OCI-LY7 (cell line): ENCODE measurements around the gene CNDP2. TPM values are rescaled to one million over a fixed set of nuclear protein-coding genes. Genes with fewer than 3 reads are reported as not detected.

Source experiments
- BruUV-seq: library from RNA; stranded (reverse); fragments of 400-500 nt; replicated peaks from 2 replicates; lab custom pipeline; 2021; lab: Mats Ljungman, UMichigan
- CTCF ChIA-PET: fragments of 300-600 bp; sonication (Branson Sonifier 250); formaldehyde crosslinking; loops from one replicate; lab custom pipeline; 2022; ENCODE audit warnings: antibody characterized with exemption; ENCODE audit not compliant: unreplicated experiment; lab: Charles Lee
- POLR2A ChIA-PET: fragments of 300-600 bp; sonication (Branson Sonifier 250); formaldehyde crosslinking; loops from one replicate; lab custom pipeline; 2022; ENCODE audit warnings: antibody characterized with exemption; lab: Charles Lee
- DNase-seq: peaks from one replicate; pipeline ENCODE4 v3.0.0-alpha.2; 2015; ENCODE audit warnings: low spot score
- H2AFZ ChIP-seq: fragments of 200-600 bp; sonication (generic), shearing (Covaris generic); 2 replicates; pipeline ENCODE4 v1.6.1; 2014; ENCODE audit warnings: mild to moderate bottlenecking, antibody characterized with exemption, low read length, moderate library complexity
- H3K27ac ChIP-seq: fragments of 200-600 bp; sonication (generic); 2 replicates; pipeline ENCODE4 v1.5.1; 2014; ENCODE audit warnings: mixed run types, low read depth, mild to moderate bottlenecking, moderate library complexity, low read length, inconsistent platforms; ENCODE audit not compliant: poor library complexity, severe bottlenecking
- H3K36me3 ChIP-seq: fragments of 200-600 bp; sonication (generic); 2 replicates; pipeline ENCODE4 v1.6.1; 2014; ENCODE audit warnings: mild to moderate bottlenecking, antibody characterized with exemption, low read length, moderate library complexity, mixed read lengths; ENCODE audit not compliant: insufficient read depth
- H3K4me1 ChIP-seq: fragments of 200-600 bp; sonication (generic); 2 replicates; pipeline ENCODE4 v1.5.1; 2014; ENCODE audit warnings: mild to moderate bottlenecking, low read length; ENCODE audit not compliant: insufficient read depth, poor library complexity, severe bottlenecking
- H3K4me2 ChIP-seq: fragments of 200-600 bp; sonication (generic); 2 replicates; pipeline ENCODE4 v1.6.1; 2014; ENCODE audit warnings: mild to moderate bottlenecking, low read length
- H3K4me3 ChIP-seq: fragments of 200-600 bp; sonication (generic); 2 replicates; pipeline ENCODE4 v1.5.1; 2014; ENCODE audit warnings: mild to moderate bottlenecking, low read depth, low read length; ENCODE audit not compliant: poor library complexity, severe bottlenecking
- H3K79me2 ChIP-seq: fragments of 200-600 bp; sonication (generic); 2 replicates; pipeline ENCODE4 v1.6.1; 2016; ENCODE audit warnings: low read depth, mild to moderate bottlenecking, low read length, moderate library complexity, mixed read lengths; ENCODE audit not compliant: insufficient read depth
- H3K9me2 ChIP-seq: fragments of 200-600 bp; sonication (generic); 2 replicates; pipeline ENCODE4 v1.6.1; 2016; ENCODE audit warnings: mild to moderate bottlenecking, low read length, mixed read lengths; ENCODE audit not compliant: insufficient read depth
- H3K9me3 ChIP-seq: fragments of 200-600 bp; sonication (generic); 2 replicates; pipeline ENCODE4 v1.6.1; 2014; ENCODE audit warnings: mild to moderate bottlenecking, mixed run types, low read length, mixed read lengths
- H4K20me1 ChIP-seq: fragments of 200-600 bp; sonication (generic); 2 replicates; pipeline ENCODE4 v1.6.1; 2014; ENCODE audit warnings: mild to moderate bottlenecking, antibody characterized with exemption, low read length, moderate library complexity, mixed read lengths; ENCODE audit not compliant: insufficient read depth
- EZH2phosphoT487 ChIP-seq: fragments of 200-600 bp; sonication (generic); IDR thresholded peaks from 2 replicates; pipeline ENCODE4 v1.6.1; 2018; ENCODE audit warnings: low read depth, borderline replicate concordance, mild to moderate bottlenecking, mixed run types, antibody characterized with exemption, low read length, moderate library complexity, mixed read lengths
- intact Hi-C: fragments of 100-400 bp; cut with micrococcal nuclease; formaldehyde crosslinking; loops from one replicate; pipeline ENCODE4 v1.10.0; 2022; ENCODE audit not compliant: unreplicated experiment
- total RNA-seq, 2 experiments: library from RNA; depleted of rRNA in 1 of 2; stranded (reverse); fragments of >200 nt in 1 of 2; shearing (Covaris generic) in 1 of 2; gene quantifications; 2 replicates each; pipeline ENCODE4 v1.2.3, GENCODE V29; 2014 to 2022
- TF ChIP-seq, protein P1 (sequence below): fragments of 200-600 bp; sonication (generic); conservative IDR thresholded peaks from 2 replicates; pipeline ENCODE4 v1.5.1; 2014; ENCODE audit warnings: mild to moderate bottlenecking, antibody characterized with exemption, low read length, moderate library complexity, mixed read lengths

CNDP2 gene
- total RNA-seq, 2 experiments from 2014 or later: 28.5 to 94.8 TPM

DNA sequence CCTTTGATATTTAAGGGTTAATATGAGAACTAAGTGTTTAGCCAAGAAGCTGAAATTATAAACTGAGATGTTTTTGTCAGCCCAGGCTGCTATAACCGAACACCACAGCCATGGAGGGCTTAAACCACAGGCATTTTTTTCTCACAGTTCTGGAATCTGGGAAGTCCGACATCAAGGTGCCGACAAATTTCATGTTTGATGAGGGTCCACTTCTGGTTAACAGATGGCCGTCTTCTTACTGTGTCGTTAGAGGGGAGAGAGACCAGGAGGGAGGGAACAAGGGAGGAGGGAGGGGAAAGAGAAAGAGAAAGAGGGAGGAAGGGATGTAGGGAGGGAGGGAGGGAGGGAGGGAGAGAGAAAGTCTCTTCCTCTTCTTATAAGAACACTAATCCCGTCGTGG lies 6.5 kb upstream of the CNDP2 start:
- no peaks in the 10 kb centered on the region for H3K36me3 ChIP-seq
- no peaks in the 10 kb centered on the region for H3K79me2 ChIP-seq
- no peak overlapping the region for H3K4me3 ChIP-seq
- H3K4me2 ChIP-seq: no peak overlapping the region
- POLR2A ChIA-PET: no interaction called here
- no peaks in the 10 kb centered on the region for H3K9me2 ChIP-seq
- CTCF ChIA-PET: no interaction called here
- no peak for DNase-seq
- no peaks in the 10 kb centered on the region for H4K20me1 ChIP-seq
- no peaks in the 10 kb centered on the region for H3K9me3 ChIP-seq
- BruUV-seq: no TSS peak
- TF ChIP-seq, protein P1, sequence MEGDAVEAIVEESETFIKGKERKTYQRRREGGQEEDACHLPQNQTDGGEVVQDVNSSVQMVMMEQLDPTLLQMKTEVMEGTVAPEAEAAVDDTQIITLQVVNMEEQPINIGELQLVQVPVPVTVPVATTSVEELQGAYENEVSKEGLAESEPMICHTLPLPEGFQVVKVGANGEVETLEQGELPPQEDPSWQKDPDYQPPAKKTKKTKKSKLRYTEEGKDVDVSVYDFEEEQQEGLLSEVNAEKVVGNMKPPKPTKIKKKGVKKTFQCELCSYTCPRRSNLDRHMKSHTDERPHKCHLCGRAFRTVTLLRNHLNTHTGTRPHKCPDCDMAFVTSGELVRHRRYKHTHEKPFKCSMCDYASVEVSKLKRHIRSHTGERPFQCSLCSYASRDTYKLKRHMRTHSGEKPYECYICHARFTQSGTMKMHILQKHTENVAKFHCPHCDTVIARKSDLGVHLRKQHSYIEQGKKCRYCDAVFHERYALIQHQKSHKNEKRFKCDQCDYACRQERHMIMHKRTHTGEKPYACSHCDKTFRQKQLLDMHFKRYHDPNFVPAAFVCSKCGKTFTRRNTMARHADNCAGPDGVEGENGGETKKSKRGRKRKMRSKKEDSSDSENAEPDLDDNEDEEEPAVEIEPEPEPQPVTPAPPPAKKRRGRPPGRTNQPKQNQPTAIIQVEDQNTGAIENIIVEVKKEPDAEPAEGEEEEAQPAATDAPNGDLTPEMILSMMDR: no peak
- no peak for TF ChIP-seq EZH2phosphoT487
- H3K27ac ChIP-seq: no peak overlapping the region
- no peaks in the 10 kb centered on the region for H3K4me1 ChIP-seq
- no peak overlapping the region for H2AFZ ChIP-seq
- intact Hi-C loops: loop anchor here (5.0 kb wide), 1 partner anchor 137 kb away; no protein-coding TSS in a partner anchor

DNA sequence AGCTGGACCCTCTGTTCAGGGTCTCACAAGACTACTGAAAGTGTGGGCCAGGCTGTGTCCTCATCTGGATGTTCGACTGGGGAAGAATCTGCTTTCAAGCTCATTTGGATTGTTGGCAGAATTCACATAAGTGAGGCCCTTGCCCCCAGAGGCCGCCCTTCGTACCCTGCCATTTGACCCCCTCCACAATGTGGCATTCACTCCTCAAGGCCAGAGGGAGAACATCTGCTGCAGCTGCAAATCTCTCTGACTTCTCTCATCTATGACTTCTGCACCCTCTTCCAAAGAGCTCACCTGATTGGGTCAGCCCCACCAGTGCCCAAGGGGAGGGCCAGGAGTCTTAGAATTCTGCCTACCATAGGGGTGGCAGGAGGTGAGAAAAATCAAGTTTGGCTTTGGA lies 3.9 kb upstream of the CNDP2 start:
- Histone ChIP-seq H3K4me3 (no peak overlapping the region), H3K27ac (no peak overlapping the region), H3K9me2 (no peaks in the 10 kb centered on the region), H3K4me1 (peaks cover 4% of the 10 kb centered on the region), H3K9me3 (no peaks in the 10 kb centered on the region), H3K4me2 (no peak overlapping the region), H3K36me3 (no peaks in the 10 kb centered on the region), H4K20me1 (no peaks in the 10 kb centered on the region), H3K79me2 (peaks cover 6% of the 10 kb centered on the region; the same call in 1 of the 2 replicates), H2AFZ (no peak overlapping the region)
- no TSS peak for BruUV-seq
- no peak for DNase-seq
- POLR2A ChIA-PET: no interaction called here
- TF ChIP-seq, protein P1: no peak
- TF ChIP-seq EZH2phosphoT487: no peak
- intact Hi-C loops: loop anchor here (2.0 to 5.0 kb wide), 2 partner anchors 140 to 295 kb away; no protein-coding TSS in a partner anchor
- CTCF ChIA-PET: interaction anchor here (0.6 kb wide), 1 partner anchor 50 kb away, joined by 6 read pairs; no protein-coding TSS in a partner anchor

DNA sequence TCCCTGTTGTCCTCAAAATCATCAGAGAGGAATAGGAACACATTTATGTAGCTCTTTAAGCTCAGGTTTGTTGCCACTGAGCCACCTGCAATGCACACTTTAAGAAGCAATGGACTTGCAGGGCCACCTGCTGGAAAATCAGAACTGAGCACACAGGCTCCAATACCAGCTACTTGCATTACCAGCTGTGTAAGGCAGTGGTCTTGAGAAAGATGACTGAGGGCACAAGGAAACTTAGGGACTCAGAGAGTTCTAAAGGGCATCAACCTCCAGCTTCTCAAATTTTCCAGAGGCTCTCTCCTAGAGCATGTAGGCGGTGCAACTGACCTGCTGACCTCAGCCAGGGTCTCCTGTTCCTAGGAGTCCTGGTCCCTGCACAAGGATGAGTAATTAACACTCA lies 2.5 kb upstream of the CNDP2 start:
- Histone ChIP-seq H3K9me2 (no peaks in the 10 kb centered on the region), H4K20me1 (no peaks in the 10 kb centered on the region), H3K4me3 (no peak overlapping the region), H3K4me2 (no peak overlapping the region), H3K9me3 (no peaks in the 10 kb centered on the region), H3K27ac (no peak overlapping the region), H3K36me3 (no peaks in the 10 kb centered on the region), H3K79me2 (peaks cover 19% of the 10 kb centered on the region; the same call in 1 of the 2 replicates), H3K4me1 (peaks cover 19% of the 10 kb centered on the region), H2AFZ (no peak overlapping the region)
- TF ChIP-seq, protein P1: peak; percentile 71
- no peak for TF ChIP-seq EZH2phosphoT487
- no TSS peak for BruUV-seq
- ChIA-PET POLR2A (interaction anchor here (0.6 kb wide), 1 partner anchor 8 kb away, joined by 3 read pairs; no protein-coding TSS in a partner anchor), CTCF (interaction anchor here (0.7 to 1.2 kb wide), 2 partner anchors 58 to 297 kb away, joined by 3 to 4 read pairs; no protein-coding TSS in a partner anchor)
- peak; percentile 63 for DNase-seq
- intact Hi-C loops: loop anchor here (2.0 to 5.0 kb wide), 2 partner anchors 141 to 297 kb away; no protein-coding TSS in a partner anchor
